Stimulated activated CD8-positive, alpha-beta memory T cell treated with anti-CD3 and anti-CD28 coated beads, Interleukin-2, amount 100 ng/mL, for 48 hours (primary cell): ENCODE measurements around the gene IL11.

Experiments used
- DNase-seq, 2 donors: peaks; one replicate each; pipeline ENCODE4 v3.0.0-alpha.2; 2020; ENCODE audit warnings: low read depth in 2 of 2

IL11 gene

GRCh38 chr19:55325172-55325571 is 45.1 kb downstream of the IL11 start, which contains the start of gene TMEM150B:
Gene TMEM150B, minus strand, starts transcription at chr19:55325341. Its CDS starts 4,305 bp downstream, at chr19:55321036.
- no peak for DNase-seq

GRCh38 chr19:55324662-55325061 is 45.6 kb downstream of the IL11 start:
- no peak for DNase-seq

- DNase-seq = no peak
Measured at GRCh38 chr19:55322204-55322885, 47.9 kb downstream of the IL11 start.

DNA sequence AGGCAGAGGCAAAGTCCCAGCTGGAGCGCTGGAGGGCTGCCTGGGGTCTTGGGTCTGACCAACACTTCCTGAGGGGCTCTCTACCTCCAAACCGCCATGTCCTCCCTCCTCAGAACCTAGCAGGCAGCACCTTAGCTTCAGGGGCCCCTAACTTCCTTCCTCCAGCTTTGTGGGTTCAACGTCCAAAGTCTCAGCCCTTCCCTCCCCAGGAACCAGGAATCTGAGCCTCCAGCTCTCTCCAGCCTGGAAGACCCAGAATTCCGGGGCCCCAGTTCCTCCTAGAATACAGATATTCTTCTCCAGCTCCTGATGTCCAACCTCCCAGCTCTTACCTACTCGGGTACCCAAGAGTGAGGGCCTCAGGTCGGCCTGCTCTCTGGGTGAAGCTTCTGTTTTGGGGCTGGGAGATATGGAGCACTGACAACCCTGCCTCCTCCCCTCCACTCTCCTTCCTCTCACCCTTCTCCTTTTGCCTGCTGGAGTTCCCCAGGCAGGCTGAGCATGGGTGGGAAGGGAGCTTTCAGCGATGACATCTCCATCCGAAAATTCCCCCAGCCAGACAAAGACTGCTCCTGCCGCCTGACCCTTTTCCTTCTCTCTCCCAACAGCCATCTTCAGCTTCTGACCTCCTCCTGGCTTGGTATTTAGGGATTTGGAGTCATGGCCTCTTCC is 48.7 kb downstream of the IL11 start:
- DNase-seq = no peak

GRCh38 chr19:55320844-55321419 is 49.3 kb downstream of the IL11 start:
- no peak for DNase-seq

GRCh38 chr19:55319785-55320184 is 50.5 kb downstream of the IL11 start:
- DNase-seq = no peak

DNA sequence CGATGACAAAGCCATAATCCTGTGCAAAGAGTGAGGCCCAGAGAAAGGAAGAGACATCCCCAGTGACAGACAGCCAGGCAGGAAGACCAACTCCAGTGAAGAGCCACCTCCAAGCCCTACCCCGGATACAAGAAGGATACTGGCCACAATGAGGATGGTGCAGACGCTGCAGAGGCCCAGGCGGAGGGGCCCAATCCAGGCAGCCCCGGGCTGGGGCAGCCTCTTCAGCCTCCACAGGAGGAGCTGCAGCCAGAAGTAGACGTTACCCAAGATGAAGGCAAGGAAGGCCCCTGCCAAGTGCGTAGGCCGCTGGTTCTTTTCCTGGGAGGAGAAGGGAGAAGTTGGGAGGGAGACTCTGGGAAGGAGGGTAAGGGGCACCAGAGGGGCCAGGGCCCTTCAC is 53.6 kb downstream of the IL11 start:
- no peak for DNase-seq

- no peak for DNase-seq
Measured at GRCh38 chr19:55315956-55316525, 54.2 kb downstream of the IL11 start.

- no peak for DNase-seq
Measured at GRCh38 chr19:55314396-55314795, 55.9 kb downstream of the IL11 start.
